ENCODE results near the gene PRTN3.
"Not testable (repeated sequence)": the region's sequence is repeated elsewhere in the genome, so short reads cannot be mapped to it uniquely, and the experiment has no call there.

Gene PRTN3

DNA sequence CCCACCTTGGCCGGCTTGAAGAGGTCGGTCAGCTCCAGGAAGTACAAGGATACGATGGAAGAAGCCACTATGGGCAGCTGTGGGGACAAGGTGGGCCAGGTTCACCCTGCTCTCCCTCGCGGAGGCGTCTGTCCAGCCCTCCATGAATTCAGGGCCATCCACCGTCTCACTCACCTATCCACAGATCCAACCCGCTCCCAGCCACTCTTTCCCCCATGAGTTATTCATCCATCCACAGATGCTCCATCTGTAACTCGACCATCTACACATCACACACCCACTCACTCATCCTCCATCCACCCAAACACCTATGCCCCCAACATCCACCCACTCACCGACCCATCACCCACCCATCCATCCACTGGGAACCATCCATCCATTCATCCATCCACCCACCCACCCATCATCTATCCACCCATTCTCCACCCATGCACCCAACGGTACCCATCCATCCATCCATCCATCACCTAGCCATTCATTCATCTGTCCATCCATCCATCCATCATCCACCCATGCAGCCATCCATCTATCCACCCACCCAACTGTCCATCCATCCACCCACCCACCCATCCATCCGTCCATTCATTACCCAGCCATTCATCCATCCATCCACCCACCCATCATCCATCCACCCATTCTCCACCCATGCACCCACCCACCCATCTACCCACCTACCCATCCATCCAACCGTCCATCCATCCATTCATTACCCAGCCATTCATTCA, 24.9 kb upstream of the PRTN3 start:
- DNase-seq (ENCODE audit: low read depth): no peak

DNA sequence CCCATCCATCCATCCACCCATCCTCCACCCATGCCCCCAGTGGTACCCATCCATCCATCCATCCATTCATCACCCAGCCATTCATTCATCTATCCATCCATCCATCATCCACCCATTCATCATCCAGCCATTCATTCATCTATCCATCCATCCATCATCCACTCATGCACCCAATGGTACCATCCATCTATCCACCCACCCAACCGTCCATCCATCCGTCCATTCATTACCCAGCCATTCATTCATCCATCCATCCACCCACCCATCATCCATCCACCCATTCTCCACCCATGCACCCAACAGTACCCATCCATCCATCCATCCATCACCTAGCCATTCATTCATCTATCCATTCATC, 24.3 kb upstream of the PRTN3 start:
- no peak for DNase-seq (ENCODE audit: low read depth)

- DNase-seq (ENCODE audit: low read depth): not testable (repeated sequence)
These were observed 20.6 kb upstream of the PRTN3 start for GRCh38 chr19:820212-820611.

DNA sequence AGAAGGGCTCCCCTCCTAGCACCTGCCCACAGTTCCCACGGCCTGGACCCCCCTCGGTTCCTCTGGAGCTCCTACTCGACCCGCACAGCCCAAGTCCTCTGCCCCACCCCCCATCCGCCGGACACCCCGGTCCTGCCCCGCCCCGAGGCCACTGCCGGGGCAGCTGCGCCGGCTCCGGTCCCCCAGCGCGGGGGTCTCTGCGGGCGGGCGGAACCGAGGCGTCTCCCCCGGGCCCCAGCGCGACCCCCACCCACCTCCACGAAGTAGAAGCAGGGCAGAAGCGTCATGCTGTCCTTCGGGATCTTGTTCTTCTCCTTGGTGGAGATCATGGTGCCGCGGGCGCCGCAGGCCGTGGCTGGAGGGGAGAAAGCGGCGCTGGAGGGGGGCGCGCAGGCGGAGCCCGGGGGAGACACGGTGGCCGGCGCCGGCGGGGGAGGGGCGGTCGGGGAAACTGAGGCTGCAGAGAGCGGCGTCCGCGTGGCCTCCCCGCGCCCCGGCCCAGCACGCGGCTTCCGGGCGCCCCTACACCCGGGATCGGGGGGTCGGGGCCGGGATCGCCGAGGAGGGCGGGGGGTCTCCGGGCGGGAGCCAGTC, 19.5 kb upstream of the PRTN3 start:
- no peak for DNase-seq (ENCODE audit: low read depth)

- no peak for DNase-seq (ENCODE audit: low read depth)
These were observed 18.8 kb upstream of the PRTN3 start, which contains the start of gene PLPPR3 for GRCh38 chr19:821825-822503. Gene PLPPR3, minus strand, starts transcription at chr19:821955. Its CDS starts 396 bp downstream, at chr19:821559.

DNA sequence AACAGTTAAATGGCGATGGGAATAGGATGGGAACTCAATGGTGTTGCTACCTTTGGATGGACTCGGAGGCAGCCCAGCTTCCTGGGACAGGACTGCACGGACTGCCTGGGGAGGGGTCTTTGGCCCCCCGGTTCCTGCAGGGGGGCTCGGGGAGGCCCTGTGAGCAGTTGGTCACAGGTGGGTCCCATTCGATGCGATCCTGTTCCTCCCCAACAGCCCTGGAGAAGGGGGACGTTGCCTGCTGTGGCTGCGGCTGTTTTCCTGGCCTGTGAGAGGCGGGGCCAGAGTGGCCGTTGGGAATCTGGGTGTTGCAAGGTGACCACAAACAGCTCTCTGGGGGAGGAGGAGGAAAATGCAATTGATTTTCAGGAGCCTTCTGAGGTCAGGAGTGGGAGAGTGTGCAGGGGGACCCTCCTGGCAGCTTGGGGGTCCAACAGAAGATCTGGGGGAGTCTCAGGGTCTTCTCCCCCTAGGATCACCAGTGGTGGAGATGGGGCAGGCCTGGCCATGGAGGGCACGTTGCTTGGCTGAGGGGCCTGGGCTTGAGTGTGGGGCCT, 17.2 kb upstream of the PRTN3 start:
- DNase-seq (ENCODE audit: low read depth): no peak

DNA sequence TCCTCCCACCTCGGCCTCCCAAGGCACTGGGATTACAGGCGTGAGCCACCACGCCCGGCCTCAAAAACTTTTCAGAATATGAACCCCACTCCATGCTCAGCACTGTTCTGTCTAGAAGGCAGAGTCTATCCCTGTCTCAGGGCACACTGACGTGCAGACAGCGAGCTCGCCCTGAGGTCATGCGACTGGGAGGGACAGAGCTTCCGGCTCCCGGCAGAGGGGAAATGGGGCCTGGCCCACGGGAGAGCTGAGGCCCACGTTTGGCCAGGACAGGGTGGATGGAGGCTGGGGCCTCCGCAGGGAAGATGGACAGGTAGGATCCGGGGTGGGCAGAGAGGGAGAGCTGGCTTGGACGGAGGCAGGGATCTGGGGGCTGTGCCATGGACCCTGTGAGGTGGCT, 15.9 kb upstream of the PRTN3 start:
- no peak for DNase-seq (ENCODE audit: low read depth)

DNA sequence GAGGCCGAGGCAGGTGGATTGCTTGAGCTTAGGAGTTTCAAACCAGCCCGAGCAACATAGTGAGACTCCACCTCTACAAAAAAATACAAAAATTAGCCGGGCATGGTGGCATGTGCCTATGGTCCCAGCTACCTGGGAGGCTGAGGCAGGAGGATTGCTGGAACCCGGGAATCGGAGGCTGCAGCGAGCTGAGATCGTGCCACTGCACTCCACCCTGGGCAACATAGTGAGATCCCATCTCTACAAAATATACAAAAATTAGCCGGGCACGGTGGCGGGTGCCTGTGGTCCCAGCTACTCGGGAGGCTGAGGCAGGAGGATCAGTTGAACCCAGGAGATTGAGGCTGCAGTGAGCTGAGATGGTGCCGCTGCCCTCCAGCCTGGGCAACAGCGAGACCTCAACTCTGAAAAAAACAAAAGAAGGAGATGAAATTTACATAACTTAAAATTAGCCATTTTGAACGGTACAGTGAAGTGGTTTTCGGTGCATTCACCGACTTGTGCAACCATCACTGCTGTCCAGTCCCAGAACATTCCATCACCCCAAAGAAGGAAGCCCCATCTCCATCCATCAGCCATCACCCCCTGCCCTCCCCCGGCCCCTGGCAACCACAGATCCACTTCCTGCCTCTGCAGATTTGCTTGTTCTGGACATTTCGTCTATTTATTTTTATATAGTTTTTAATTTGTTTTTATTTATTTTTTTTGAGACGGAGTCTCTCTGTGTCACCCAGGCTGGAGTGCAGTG, 14.7 kb upstream of the PRTN3 start:
- DNase-seq (ENCODE audit: low read depth): no peak

GRCh38 chr19:827314-827709, 13.5 kb upstream of the PRTN3 start:
- no peak for DNase-seq (ENCODE audit: low read depth)

DNA sequence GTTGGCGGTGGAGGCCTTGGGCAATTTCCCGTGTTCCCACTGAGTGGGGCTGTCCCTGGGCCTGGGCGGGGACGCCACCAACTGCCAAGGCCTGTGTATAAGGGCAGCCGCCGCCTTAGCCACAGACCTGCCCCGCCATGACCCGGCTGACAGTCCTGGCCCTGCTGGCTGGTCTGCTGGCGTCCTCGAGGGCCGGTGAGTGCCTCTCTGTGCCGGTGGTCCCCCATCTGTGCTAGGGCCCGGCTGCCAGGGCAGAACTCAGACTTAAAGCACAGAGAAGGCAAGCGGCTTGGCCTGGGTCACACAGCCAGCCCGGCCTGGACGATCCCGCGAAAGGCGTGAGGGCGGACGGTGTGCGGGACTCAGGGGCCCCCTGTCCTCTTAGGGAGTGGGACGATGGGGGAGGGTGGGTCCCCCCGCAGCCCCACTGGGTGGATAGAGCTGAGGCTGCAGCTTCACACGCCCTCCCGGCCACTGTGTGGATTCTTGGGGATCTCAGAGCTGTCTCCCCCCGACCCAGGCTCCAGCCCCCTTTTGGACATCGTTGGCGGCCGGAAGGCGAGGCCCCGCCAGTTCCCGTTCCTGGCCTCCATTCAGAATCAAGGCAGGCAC, 13.0 kb upstream of the PRTN3 start, which contains the start of gene AZU1:
TSS of gene AZU1 (plus strand) at position 128 of the 612 bp plus-strand sequence. CDS start at position 138, 10 bp downstream.
- no peak for DNase-seq (ENCODE audit: low read depth)

- DNase-seq (ENCODE audit: low read depth): no peak
These were observed 11.6 kb upstream of the PRTN3 start for GRCh38 chr19:829129-829758.

DNA sequence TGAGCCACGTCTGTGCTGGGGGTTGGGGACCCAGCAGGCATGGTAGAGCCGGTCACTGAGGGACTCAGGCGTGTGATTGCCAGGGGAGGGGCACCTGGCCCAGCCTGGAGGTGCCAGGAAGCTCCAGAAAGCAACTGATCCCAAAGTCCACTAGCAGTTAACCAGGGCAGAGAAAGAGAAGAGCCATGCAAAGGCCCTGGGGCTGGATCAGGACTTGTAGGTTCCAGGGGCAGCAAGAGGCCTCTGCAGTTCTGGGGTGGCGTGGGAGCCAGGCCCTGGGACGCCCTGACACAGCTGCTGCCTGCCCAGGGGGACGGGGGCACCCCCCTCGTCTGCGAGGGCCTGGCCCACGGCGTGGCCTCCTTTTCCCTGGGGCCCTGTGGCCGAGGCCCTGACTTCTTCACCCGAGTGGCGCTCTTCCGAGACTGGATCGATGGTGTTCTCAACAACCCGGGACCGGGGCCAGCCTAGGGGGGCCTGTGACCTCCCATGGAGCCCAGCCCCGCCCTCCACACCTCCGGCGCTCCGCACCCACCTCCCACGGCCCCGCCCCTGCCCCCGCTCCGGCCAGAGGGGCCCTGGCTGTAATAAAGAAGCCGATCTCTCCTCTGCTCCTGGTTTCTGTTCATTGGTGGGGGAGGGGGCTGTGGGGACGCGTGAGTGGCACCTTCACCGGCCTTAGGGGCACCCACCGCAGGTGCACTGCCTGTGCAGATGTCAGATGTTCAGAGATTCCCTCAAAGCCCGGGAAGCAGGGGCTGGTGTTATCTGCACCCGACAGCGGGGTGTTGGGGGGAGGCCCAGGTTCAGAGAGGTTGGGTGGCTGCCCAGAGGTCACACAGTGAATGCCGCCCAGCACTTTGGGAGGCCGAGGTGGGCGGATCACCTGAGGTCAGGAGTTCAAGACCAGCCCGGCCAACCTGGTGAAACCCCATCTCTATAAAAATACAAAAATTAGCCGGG, 9.1 kb upstream of the PRTN3 start:
- no peak for DNase-seq (ENCODE audit: low read depth)

- no peak for DNase-seq (ENCODE audit: low read depth)
These were observed 6.6 kb upstream of the PRTN3 start for GRCh38 chr19:834216-834615.

- DNase-seq (ENCODE audit: low read depth): no peak
These were observed 5.5 kb upstream of the PRTN3 start for GRCh38 chr19:835210-835810.

- DNase-seq (ENCODE audit: low read depth): not testable (repeated sequence)
These were observed 2.0 kb downstream of the PRTN3 start for GRCh38 chr19:842802-843179.

GRCh38 chr19:843180-843835, 2.5 kb downstream of the PRTN3 start:
- DNase-seq (ENCODE audit: low read depth): no peak

GRCh38 chr19:843836-844545, 3.2 kb downstream of the PRTN3 start:
- DNase-seq (ENCODE audit: low read depth): no peak

- no peak for DNase-seq (ENCODE audit: low read depth)
These were observed 3.8 kb downstream of the PRTN3 start for GRCh38 chr19:844546-844971.
